SU-DHL-6 (cell line): ENCODE results near the gene SPHK1.
"Not testable (repeated sequence)": the region's sequence is repeated elsewhere in the genome, so short reads cannot be mapped to it uniquely, and the experiment has no call there.

Experiments
- CTCF ChIP-seq: fragments of 200-600 bp; sonication (generic); IDR thresholded peaks from one replicate; pipeline ENCODE4 v1.5.1; 2017; ENCODE audit warnings: antibody characterized with exemption, mild to moderate bottlenecking, low read length, moderate library complexity; ENCODE audit not compliant: insufficient read depth, poor library complexity, severe bottlenecking
- EZH2phosphoT487 ChIP-seq: fragments of 200-600 bp; sonication (generic), shearing (Covaris generic); conservative IDR thresholded peaks from 2 replicates; pipeline ENCODE4 v1.6.1; 2018; ENCODE audit warnings: mild to moderate bottlenecking, antibody characterized with exemption, low read length, moderate library complexity, mixed read lengths

DNA sequence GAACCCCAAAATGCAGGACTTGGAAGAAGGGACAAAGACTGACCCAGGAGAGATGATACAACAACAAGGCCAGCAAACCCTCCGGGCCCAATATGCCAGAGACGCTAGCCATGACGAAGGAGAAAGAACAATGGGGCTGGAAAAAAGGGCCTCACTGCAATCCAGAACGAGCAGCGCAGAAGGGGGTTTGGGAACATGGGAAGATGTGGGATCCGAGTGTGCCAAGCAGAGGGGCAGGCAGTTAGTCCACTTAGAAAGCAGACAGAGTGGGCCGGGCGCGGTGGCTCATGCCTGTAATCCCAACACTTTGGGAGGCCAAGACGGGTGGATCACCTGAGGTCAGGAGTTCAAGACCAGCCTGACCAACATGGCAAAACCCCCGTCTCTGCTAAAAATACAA, 37.5 kb upstream of the SPHK1 start:
- not testable (repeated sequence) for TF ChIP-seq CTCF, EZH2phosphoT487
